Astrocyte (in vitro differentiated cells and primary cell): Measurements from ENCODE around the gene ZDHHC22. TPM values are rescaled to one million over a fixed set of nuclear protein-coding genes. Genes with fewer than 3 reads are reported as not detected.

ENCODE experiments used
- DNase-seq: peaks from one replicate; pipeline ENCODE4 v3.0.0-alpha.2; 2010; ENCODE audit warnings: low read depth
- FAIRE-seq: peaks from 2 replicates; lab custom pipeline; 2011; peaks lifted over from hg19 to GRCh38; lab: Jason Lieb, UNC
- H2AFZ ChIP-seq: 2 replicates; pipeline ENCODE4 v1.6.0; 2012; ENCODE audit warnings: low read depth, low read length, inconsistent platforms
- H3K27ac ChIP-seq: 2 replicates; pipeline ENCODE4 v1.5.1; 2011; ENCODE audit warnings: low read depth, low read length, inconsistent platforms
- H3K27me3 ChIP-seq: 2 replicates; pipeline ENCODE4 v1.6.0; 2011; ENCODE audit warnings: low read length, inconsistent platforms; ENCODE audit not compliant: insufficient read depth
- H3K36me3 ChIP-seq: 2 replicates; pipeline ENCODE4 v1.5.1; 2011; ENCODE audit warnings: low read length, inconsistent platforms; ENCODE audit not compliant: insufficient read depth
- H3K4me1 ChIP-seq: 2 replicates; pipeline ENCODE4 v1.5.1; 2011; ENCODE audit warnings: low read length, inconsistent platforms; ENCODE audit not compliant: insufficient read depth
- H3K4me2 ChIP-seq: 2 replicates; pipeline ENCODE4 v1.6.0; 2012; ENCODE audit warnings: low read length, inconsistent platforms
- H3K4me3 ChIP-seq: 2 replicates; pipeline ENCODE4 v1.5.1; 2011; ENCODE audit warnings: low read depth, mild to moderate bottlenecking, low read length, inconsistent platforms; ENCODE audit not compliant: insufficient read depth
- H3K79me2 ChIP-seq: 2 replicates; pipeline ENCODE4 v1.6.0; 2012; ENCODE audit warnings: mild to moderate bottlenecking, low read length, inconsistent platforms; ENCODE audit not compliant: insufficient read depth
- H3K9ac ChIP-seq: 2 replicates; pipeline ENCODE4 v1.6.0; 2012; ENCODE audit warnings: mild to moderate bottlenecking, low read length, inconsistent platforms
- H3K9me3 ChIP-seq: 2 replicates; pipeline ENCODE4 v1.5.1; 2012; ENCODE audit warnings: low read depth, mild to moderate bottlenecking, low read length, inconsistent platforms; ENCODE audit not compliant: insufficient read depth
- H4K20me1 ChIP-seq: 2 replicates; pipeline ENCODE4 v1.6.0; 2012; ENCODE audit warnings: low read length, inconsistent platforms; ENCODE audit not compliant: insufficient read depth
- H3K27ac Mint-ChIP-seq: one replicate; pipeline ENCODE4 v1.8.0; 2021; ENCODE audit warnings: mild to moderate bottlenecking, mixed read lengths; ENCODE audit not compliant: unreplicated experiment
- H3K27me3 Mint-ChIP-seq: one replicate; pipeline ENCODE4 v1.8.0; 2021; ENCODE audit warnings: low read depth, mixed read lengths; ENCODE audit not compliant: unreplicated experiment
- H3K36me3 Mint-ChIP-seq: one replicate; pipeline ENCODE4 v1.8.0; 2021; ENCODE audit warnings: low read depth, mixed read lengths; ENCODE audit not compliant: unreplicated experiment
- H3K4me1 Mint-ChIP-seq: one replicate; pipeline ENCODE4 v1.8.0; 2021; ENCODE audit warnings: low read depth, mixed read lengths; ENCODE audit not compliant: unreplicated experiment
- H3K4me3 Mint-ChIP-seq: one replicate; pipeline ENCODE4 v1.8.0; 2021; ENCODE audit warnings: mild to moderate bottlenecking, moderate library complexity, mixed read lengths; ENCODE audit not compliant: unreplicated experiment
- H3K9me3 Mint-ChIP-seq: one replicate; pipeline ENCODE4 v1.8.0; 2021; ENCODE audit warnings: mild to moderate bottlenecking, mixed read lengths; ENCODE audit not compliant: unreplicated experiment
- CTCF ChIP-seq: IDR thresholded peaks from 2 replicates; pipeline ENCODE4 v1.5.1; 2011; ENCODE audit warnings: low read depth, mild to moderate bottlenecking, inconsistent platforms, low read length, moderate library complexity; ENCODE audit not compliant: insufficient read depth
- EZH2 ChIP-seq: IDR thresholded peaks from 2 replicates; pipeline ENCODE4 v1.6.1; 2012; ENCODE audit warnings: mild to moderate bottlenecking, low read length, inconsistent platforms; ENCODE audit not compliant: insufficient read depth
- total RNA-seq: library from RNA; stranded (reverse); gene quantifications from 2 replicates; pipeline ENCODE4 v1.2.1, GENCODE V29; 2021

Gene ZDHHC22
- total RNA-seq, 1 donor from 2014 or later = 0.52 TPM

- H3K9me3 Mint-ChIP-seq = peaks cover 2% of the 10 kb centered on the region
- no peak overlapping the region for H3K9ac ChIP-seq
- peak overlapping the region; percentile 36 for H3K27ac Mint-ChIP-seq
- H3K4me1 ChIP-seq = peaks cover 12% of the 10 kb centered on the region
- no peaks in the 10 kb centered on the region for H3K36me3 Mint-ChIP-seq
- FAIRE-seq (no peak), DNase-seq (no peak)
- H3K36me3 ChIP-seq = no peaks in the 10 kb centered on the region
- no peak overlapping the region for H3K4me3 Mint-ChIP-seq
- H3K79me2 ChIP-seq = no peaks in the 10 kb centered on the region
- no peak for TF ChIP-seq EZH2
- H3K27me3 Mint-ChIP-seq = peaks cover 64% of the 10 kb centered on the region
- H3K4me2 ChIP-seq = no peak overlapping the region
- no peaks in the 10 kb centered on the region for H3K4me1 Mint-ChIP-seq
- no peak overlapping the region for H3K27ac ChIP-seq
- H3K27me3 ChIP-seq = peaks cover 69% of the 10 kb centered on the region
- H3K9me3 ChIP-seq = no peaks in the 10 kb centered on the region
- H4K20me1 ChIP-seq = peaks cover 8% of the 10 kb centered on the region
- H2AFZ ChIP-seq = no peak overlapping the region
- H3K4me3 ChIP-seq = no peak overlapping the region
These were observed 3.0 kb upstream of the ZDHHC22 start for GRCh38 chr14:77144412-77145115.

GRCh38 chr14:77143071-77143470, 1.5 kb upstream of the ZDHHC22 start:
- Histone ChIP-seq H3K27ac (no peak overlapping the region), H2AFZ (no peak overlapping the region), H3K79me2 (no peaks in the 10 kb centered on the region), H4K20me1 (peaks cover 8% of the 10 kb centered on the region), H3K4me1 (peaks cover 12% of the 10 kb centered on the region), H3K4me2 (no peak overlapping the region), H3K9me3 (no peaks in the 10 kb centered on the region), H3K27me3 (peaks cover 79% of the 10 kb centered on the region), H3K4me3 (no peak overlapping the region), H3K9ac (no peak overlapping the region), H3K36me3 (no peaks in the 10 kb centered on the region)
- Mint-ChIP-seq H3K4me1 (no peaks in the 10 kb centered on the region), H3K36me3 (no peaks in the 10 kb centered on the region), H3K9me3 (peaks cover 2% of the 10 kb centered on the region), H3K27ac (no peak overlapping the region), H3K27me3 (peaks cover 74% of the 10 kb centered on the region), H3K4me3 (no peak overlapping the region)
- FAIRE-seq (no peak), DNase-seq (no peak)
- TF ChIP-seq EZH2 (peak; percentile 45), CTCF (no peak)

- DNase-seq (no peak), FAIRE-seq (no peak)
- Mint-ChIP-seq H3K4me3 (peak overlapping the region; percentile 85), H3K9me3 (peaks cover 2% of the 10 kb centered on the region), H3K4me1 (no peaks in the 10 kb centered on the region), H3K27ac (peak overlapping the region; percentile 34), H3K27me3 (peaks cover 76% of the 10 kb centered on the region), H3K36me3 (no peaks in the 10 kb centered on the region)
- Histone ChIP-seq H2AFZ (no peak overlapping the region), H3K4me2 (peak overlapping the region; percentile 86), H3K4me3 (no peak overlapping the region), H3K27me3 (peaks cover 76% of the 10 kb centered on the region), H3K4me1 (peaks cover 12% of the 10 kb centered on the region), H3K9ac (no peak overlapping the region), H3K79me2 (no peaks in the 10 kb centered on the region), H3K27ac (no peak overlapping the region), H3K9me3 (no peaks in the 10 kb centered on the region), H3K36me3 (no peaks in the 10 kb centered on the region), H4K20me1 (peaks cover 8% of the 10 kb centered on the region)
- TF ChIP-seq CTCF (no peak), EZH2 (peak; percentile 5)
These were observed 612 bp upstream of the ZDHHC22 start for GRCh38 chr14:77142005-77142800.
